Measurements from ENCODE around the gene PER2. TPM values are rescaled to one million over a fixed set of nuclear protein-coding genes. Genes with fewer than 3 reads are reported as not detected.

Gene PER2
- total and polyA plus RNA-seq, 9 of the 15 experiments (the other 6 are each of a cell fraction or from before 2014, with no cell fraction given) = 1.1 to 10.3 (median 2.9) TPM

GRCh38 chr2:238288650-238289573 is 502 bp upstream of the PER2 start (continued):
- TF ChIP-seq ZBTB40 (IDR thresholded peaks at IDR 0.05) (0 out of 2 replicates have a peak, but pooled peaks have one; percentile 38), ZBTB40 (CRISPR knock-in tag; IDR thresholded peaks at IDR 0.05) (no peak), ELF2 (CRISPR knock-in tag; IDR thresholded peaks at IDR 0.05) (0 out of 2 replicates have a peak, but pooled peaks have one; percentile 22), SIN3B (IDR thresholded peaks at IDR 0.05; ENCODE audit: low read depth) (0 out of 2 replicates have a peak, but pooled peaks have one; percentile 26), POLR3G (IDR thresholded peaks at IDR 0.05; ENCODE audit: extremely low read depth, insufficient read length, insufficient replicate concordance) (no peak), ZFP30 (CRISPR knock-in tag; IDR thresholded peaks at IDR 0.05; ENCODE audit: borderline replicate concordance) (no peak), TAF9B (IDR thresholded peaks at IDR 0.05; ENCODE audit: partially characterized antibody) (no peak), HMG20A (CRISPR knock-in tag; conservative IDR thresholded peaks at IDR 0.05) (no peak), CBX8 (IDR thresholded peaks at IDR 0.05; ENCODE audit: borderline replicate concordance, extremely low read depth, low read depth, low read length, poor library complexity, severe bottlenecking) (no peak), NEUROD1 (IDR thresholded peaks at IDR 0.05; ENCODE audit: borderline replicate concordance, low read depth, low read length, partially characterized antibody) (peak; percentile 60), ARID3B (CRISPR knock-in tag; IDR thresholded peaks at IDR 0.05; ENCODE audit: borderline replicate concordance) (no peak), GATAD2B (IDR thresholded peaks at IDR 0.05; ENCODE audit: borderline replicate concordance) (0 out of 2 replicates have a peak, but pooled peaks have one; percentile 61), MCM3 (IDR thresholded peaks at IDR 0.05) (no peak), NFE2L1 (tag; IDR thresholded peaks at IDR 0.05; ENCODE audit: borderline replicate concordance, low read depth) (no peak), SAFB (IDR thresholded peaks at IDR 0.05; ENCODE audit: borderline replicate concordance, low read depth, low read length) (no peak), BRCA1 (IDR thresholded peaks at IDR 0.05) (no peak), BRCA1 (CRISPR knock-in tag; IDR thresholded peaks at IDR 0.05) (no peak)

Data from K562 (cell line).